Astrocyte of the spinal cord (primary cell): ENCODE measurements around the gene TBPL1.
A peak's percentile ranks its signal among the peaks of the same experiment; 100 is the strongest.

Experiments used
- DNase-seq: peaks from one replicate; pipeline ENCODE4 v3.0.0; 2011; ENCODE audit warnings: low read depth, low spot score
- H3K4me3 ChIP-seq: 2 replicates; pipeline ENCODE4 v1.5.1; 2011; ENCODE audit warnings: low read depth, mild to moderate bottlenecking, low read length, moderate library complexity
- CTCF ChIP-seq: IDR thresholded peaks from 2 replicates; pipeline ENCODE4 v1.5.1; 2012; ENCODE audit warnings: low read depth, mild to moderate bottlenecking, low read length, inconsistent platforms
- in situ Hi-C: cut with HindIII; loops from 2 replicates; pipeline ENCODE4 v1.10.0; 2017; ENCODE audit warnings: low sequenced_read_pairs

The TBPL1 gene

DNA sequence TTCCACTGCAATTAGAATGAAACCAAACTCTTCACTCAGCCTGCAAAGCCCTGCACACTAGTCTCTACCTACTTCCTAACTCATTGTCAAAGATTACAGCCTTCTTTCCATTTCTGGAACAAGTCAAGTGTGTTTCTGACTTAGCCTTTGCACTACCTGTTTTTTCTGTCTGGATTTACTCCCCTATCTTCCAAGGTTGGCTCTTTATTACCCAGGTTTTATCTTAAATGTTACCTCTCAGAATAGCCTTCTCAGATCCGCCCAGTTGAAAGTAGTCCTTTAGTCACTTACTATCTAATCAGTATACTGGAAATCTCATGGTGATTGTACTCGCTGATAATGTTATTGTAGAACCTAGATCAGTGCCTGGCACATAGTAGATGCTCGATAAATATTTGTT lies 42.7 kb downstream of the TBPL1 start:
- no peak overlapping the region for H3K4me3 ChIP-seq
- in situ Hi-C loops, result no loop called here
- TF ChIP-seq CTCF, result no peak
- no peak for DNase-seq

GRCh38 chr6:133997267-133997666 lies 44.2 kb downstream of the TBPL1 start:
- in situ Hi-C loops, result no loop called here
- TF ChIP-seq CTCF, result no peak
- DNase-seq, result no peak

DNA sequence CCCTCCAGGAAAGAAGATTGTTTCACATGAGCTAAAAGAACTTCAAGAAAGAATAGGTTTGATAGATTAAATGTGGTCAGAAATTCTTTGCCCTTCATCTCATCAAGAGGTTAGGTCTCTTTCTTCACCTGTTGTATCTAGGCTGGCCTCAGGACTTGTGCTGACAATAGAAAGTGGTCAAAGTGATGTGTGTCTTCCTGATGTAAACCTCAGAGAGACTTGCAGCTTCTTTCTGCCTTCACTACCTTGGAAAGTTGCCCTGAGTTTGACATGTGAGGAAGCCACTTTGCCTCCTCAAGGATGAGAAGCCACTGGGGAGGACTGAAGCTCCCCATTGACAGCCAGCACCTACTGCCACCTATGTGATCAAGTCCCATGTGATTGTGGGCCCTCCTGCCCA lies 46.3 kb downstream of the TBPL1 start:
- in situ Hi-C loops, result no loop called here
- no peak for DNase-seq
- no peak for TF ChIP-seq CTCF
- no peak overlapping the region for H3K4me3 ChIP-seq

More at GRCh38 chr6:133997267-133997666, 44.2 kb downstream of the TBPL1 start:
- no peak overlapping the region for H3K4me3 ChIP-seq

GRCh38 chr6:134000443-134000842 lies 47.4 kb downstream of the TBPL1 start:
- no peak for DNase-seq
- in situ Hi-C loops, result no loop called here
- H3K4me3 ChIP-seq, result no peak overlapping the region
- TF ChIP-seq CTCF, result no peak

GRCh38 chr6:134002821-134003220 lies 49.8 kb downstream of the TBPL1 start:
- no peak overlapping the region for H3K4me3 ChIP-seq
- TF ChIP-seq CTCF, result no peak
- peak; percentile 97 for DNase-seq
- in situ Hi-C loops, result no loop called here

- no peak overlapping the region for H3K4me3 ChIP-seq
- in situ Hi-C loops, result no loop called here
- no peak for TF ChIP-seq CTCF
- peak; percentile 72 for DNase-seq
Measured at GRCh38 chr6:134003542-134003951, 50.5 kb downstream of the TBPL1 start.

DNA sequence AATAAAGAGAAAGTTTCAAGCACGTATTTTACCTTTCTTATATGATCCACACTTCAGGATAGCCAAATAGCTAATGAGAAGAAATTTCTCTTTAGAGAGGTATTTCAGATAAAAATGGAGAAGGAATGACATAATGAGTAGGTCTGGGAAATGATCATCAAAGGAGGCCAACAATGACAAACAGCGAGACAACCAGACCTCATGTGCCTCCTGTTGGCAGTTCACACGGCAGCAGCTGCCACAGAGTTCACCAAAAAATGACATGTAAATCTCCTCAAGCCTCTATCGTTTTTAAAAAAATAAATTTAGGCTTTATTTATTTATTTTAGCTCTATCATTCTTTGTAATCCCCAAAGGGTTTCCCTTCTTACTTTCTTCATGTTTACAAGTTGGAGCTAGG lies 51.7 kb downstream of the TBPL1 start:
- in situ Hi-C loops, result no loop called here
- TF ChIP-seq CTCF, result peak; percentile 7
- H3K4me3 ChIP-seq, result no peak overlapping the region
- peak; percentile 37 for DNase-seq
